ENCODE measurements around the gene CCDC74B. TPM values are rescaled to one million over a fixed set of nuclear protein-coding genes. Genes with fewer than 3 reads are reported as not detected.
"Not testable (repeated sequence)": the region's sequence is repeated elsewhere in the genome, so short reads cannot be mapped to it uniquely, and the experiment has no call there.

Gene CCDC74B
- total RNA-seq, result 7.5 TPM

DNA sequence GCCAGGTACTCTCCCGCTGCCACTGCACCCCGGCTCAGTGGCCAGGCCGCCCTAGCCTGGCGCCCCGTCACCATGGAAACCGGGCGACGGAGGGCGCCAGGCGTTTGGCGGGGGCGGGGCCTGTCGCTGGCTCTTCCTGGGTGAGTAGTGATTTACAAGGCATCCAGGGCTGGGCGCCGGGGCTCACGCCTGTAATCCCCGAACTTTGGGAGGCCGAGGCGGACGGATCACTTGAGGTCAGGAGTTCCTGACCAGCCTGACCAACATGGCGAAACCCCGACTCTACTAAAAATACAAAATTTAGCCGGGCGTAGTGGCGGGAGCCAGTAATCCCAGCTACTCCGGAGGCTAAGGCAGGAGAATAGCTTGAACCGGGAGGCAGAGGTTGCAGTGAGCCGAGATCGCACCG lies at the start of gene CCDC74B:
CCDC74B (minus strand) TSS at position 107 of the 409 bp plus-strand sequence. CDS start 116 bp downstream, outside the sequence.
- ATAC-seq, result peak; percentile 91
- peak; percentile 68 for DNase-seq (ENCODE audit: low spot score)
- intact Hi-C loops (cut with DNase I), result not testable (repeated sequence)

- DNase-seq (ENCODE audit: low spot score); ATAC-seq; intact Hi-C loops (cut with DNase I): not testable (repeated sequence)
These were observed 48.9 kb upstream of the CCDC74B start for GRCh38 chr2:130193824-130194223.

DNA sequence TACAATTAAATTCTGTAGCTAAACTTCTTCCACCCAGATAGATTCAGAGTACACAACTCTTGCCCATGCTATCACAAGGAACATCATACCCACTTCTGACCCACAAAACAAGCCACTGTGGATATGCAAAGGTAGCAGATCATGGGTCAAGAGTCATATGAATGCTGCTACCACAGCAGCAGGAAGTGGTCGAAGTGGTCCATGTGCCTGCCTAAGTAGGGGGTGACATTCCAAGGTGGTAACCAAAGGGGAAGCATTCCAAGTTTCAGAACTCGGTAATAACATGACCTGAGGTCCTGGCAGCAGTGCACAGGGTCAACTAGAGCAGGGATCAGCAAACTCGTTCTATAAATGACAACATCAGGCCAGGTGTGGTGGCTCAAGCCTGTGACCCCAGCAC lies 47.5 kb upstream of the CCDC74B start:
- DNase-seq (ENCODE audit: low spot score); ATAC-seq; intact Hi-C loops (cut with DNase I): not testable (repeated sequence)

GRCh38 chr2:130191319-130191718 lies 46.4 kb upstream of the CCDC74B start:
- ATAC-seq; DNase-seq (ENCODE audit: low spot score); intact Hi-C loops (cut with DNase I): not testable (repeated sequence)

GRCh38 chr2:130190237-130190636 lies 45.3 kb upstream of the CCDC74B start:
- ATAC-seq, result no peak
- intact Hi-C loops (cut with DNase I), result no loop called here
- no peak for DNase-seq (ENCODE audit: low spot score)

- DNase-seq (ENCODE audit: low spot score); ATAC-seq: not testable (repeated sequence)
- intact Hi-C loops (cut with DNase I), result loop anchor here (10.0 kb wide), 1 partner anchor 156 kb away; the partner anchor contains the start of gene IMP4
These were observed 44.0 kb upstream of the CCDC74B start for GRCh38 chr2:130188958-130189357.

- intact Hi-C loops (cut with DNase I), result loop anchor here (10.0 kb wide), 1 partner anchor 157 kb away; the partner anchor contains the start of gene IMP4
- not testable (repeated sequence) for DNase-seq (ENCODE audit: low spot score); ATAC-seq
These were observed 43.2 kb upstream of the CCDC74B start for GRCh38 chr2:130187859-130188792.

DNA sequence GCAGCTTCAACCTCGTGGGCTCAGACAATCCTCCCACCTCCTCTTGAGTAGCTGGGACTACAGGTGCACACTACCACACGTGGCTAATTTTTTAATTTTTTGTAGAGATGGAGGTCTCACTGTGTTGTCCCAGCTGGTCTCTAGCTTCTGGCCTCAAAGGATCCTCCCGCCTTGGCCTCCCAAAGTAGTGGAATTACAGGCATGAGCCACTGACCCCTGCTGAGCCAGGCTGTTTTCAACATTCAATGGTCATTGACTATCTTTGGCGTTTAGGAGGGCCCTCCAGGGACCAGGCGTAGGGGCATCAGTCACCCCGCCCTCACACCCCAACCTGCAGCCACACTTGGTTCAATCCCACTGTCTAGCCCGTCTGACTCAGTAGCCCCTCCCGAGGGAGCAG lies 42.4 kb upstream of the CCDC74B start:
- ATAC-seq (no peak), DNase-seq (ENCODE audit: low spot score) (no peak)
- intact Hi-C loops (cut with DNase I), result loop anchor here (10.0 kb wide), 1 partner anchor 158 kb away; the partner anchor contains the start of gene IMP4

- ATAC-seq (no peak), DNase-seq (ENCODE audit: low spot score) (no peak)
- intact Hi-C loops (cut with DNase I), result loop anchor here (10.0 kb wide), 1 partner anchor 158 kb away; the partner anchor contains the start of gene IMP4
These were observed 41.5 kb upstream of the CCDC74B start for GRCh38 chr2:130186391-130186790.

DNA sequence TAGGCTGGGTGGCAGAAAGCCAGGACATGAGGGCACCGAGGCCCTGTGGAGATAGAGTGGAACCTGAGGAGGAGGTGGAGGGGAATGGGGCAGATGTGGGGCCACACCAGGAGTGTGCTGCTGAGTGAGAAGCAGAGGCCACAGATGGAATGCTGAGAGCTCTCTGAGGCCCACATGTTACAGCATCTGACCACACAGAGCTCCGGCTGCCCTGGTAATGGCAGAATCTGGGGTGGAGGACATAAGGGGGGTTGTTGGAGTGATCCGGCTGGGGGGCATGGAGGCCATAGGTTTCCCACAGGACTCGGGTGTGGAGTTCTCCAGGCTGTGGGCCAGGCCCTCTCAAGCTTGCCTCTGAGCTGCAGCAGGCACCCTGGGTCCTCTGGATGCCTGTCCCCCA lies 41.0 kb upstream of the CCDC74B start:
- intact Hi-C loops (cut with DNase I), result loop anchor here (10.0 kb wide), 1 partner anchor 159 kb away; the partner anchor contains the start of gene IMP4
- ATAC-seq (no peak), DNase-seq (ENCODE audit: low spot score) (no peak)

GRCh38 chr2:130185436-130185835 lies 40.5 kb upstream of the CCDC74B start:
- intact Hi-C loops (cut with DNase I), result loop anchor here (10.0 kb wide), 1 partner anchor 159 kb away; the partner anchor contains the start of gene IMP4
- ATAC-seq (no peak), DNase-seq (ENCODE audit: low spot score) (no peak)

GRCh38 chr2:130183512-130184373 lies 38.8 kb upstream of the CCDC74B start:
- no peak for ATAC-seq
- intact Hi-C loops (cut with DNase I), result loop anchor here (10.0 kb wide), 1 partner anchor 161 kb away; the partner anchor contains the start of gene IMP4
- DNase-seq (ENCODE audit: low spot score), result peak; percentile 70

GRCh38 chr2:130182826-130183511 lies 38.1 kb upstream of the CCDC74B start:
- not testable (repeated sequence) for DNase-seq (ENCODE audit: low spot score); ATAC-seq
- intact Hi-C loops (cut with DNase I), result loop anchor here (10.0 kb wide), 1 partner anchor 162 kb away; the partner anchor contains the start of gene IMP4

- DNase-seq (ENCODE audit: low spot score), result peak; percentile 92
- peak; percentile 94 for ATAC-seq
- intact Hi-C loops (cut with DNase I), result loop anchor here (10.0 kb wide), 1 partner anchor 163 kb away; the partner anchor contains the start of gene IMP4
These were observed 37.2 kb upstream of the CCDC74B start, which contains the start of gene MZT2B for GRCh38 chr2:130181880-130182682. MZT2B (plus strand) TSS chr2:130182262; CDS start chr2:130182283, 21 bp downstream.

DNA sequence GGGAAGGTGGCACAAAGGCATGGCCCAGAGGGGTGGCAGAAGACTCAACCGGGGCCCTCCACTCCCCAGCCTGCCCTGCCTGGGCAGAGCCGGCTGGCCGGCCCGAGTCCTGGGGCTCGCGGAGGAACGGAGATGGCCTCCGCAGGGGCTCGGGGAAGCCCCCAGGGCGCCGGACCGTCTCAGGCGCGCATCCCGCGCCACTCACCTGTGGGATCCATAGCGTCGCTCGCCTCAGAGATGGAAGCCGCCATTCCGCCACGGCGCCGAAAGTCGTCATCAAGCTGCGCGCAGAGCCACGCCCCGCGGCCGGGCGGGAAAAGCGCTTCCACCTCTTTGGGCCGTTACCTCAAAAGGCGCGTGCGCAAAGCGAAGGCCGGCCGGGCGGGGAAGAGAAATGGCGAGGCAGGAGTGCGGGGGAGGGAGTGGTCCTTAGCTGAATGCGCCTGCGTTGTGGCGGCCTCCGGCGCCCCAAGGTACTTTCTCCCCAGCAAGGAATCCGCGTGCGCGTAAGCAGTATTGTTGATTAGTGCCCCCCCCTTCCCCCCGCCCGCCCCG lies 36.5 kb upstream of the CCDC74B start, which contains the start of gene SMPD4:
SMPD4 (minus strand) TSS at position 278 of the 555 bp plus-strand sequence. CDS start 5,010 bp downstream, outside the sequence.
- DNase-seq (ENCODE audit: low spot score) (peak; percentile 99), ATAC-seq (peak; percentile 98)
- intact Hi-C loops (cut with DNase I), result loop anchor here (10.0 kb wide), 1 partner anchor 163 kb away; the partner anchor contains the start of gene IMP4

All from sciatic nerve (tissue), 2 donors.